Keratinocyte (primary cell): ENCODE measurements around the gene SHISA7.

Source experiments
- CTCF ChIP-seq, 3 experiments: IDR thresholded peaks in 1 of 3; conservative IDR thresholded peaks in 1 of 3; optimal IDR thresholded peaks in 1 of 3; 2 replicates in 2 of 3; 3 replicates in 1 of 3; pipeline versions ENCODE3 to v1.5.1; 2011; ENCODE audit warnings: low read length in 3 of 3, mild to moderate bottlenecking in 3 of 3, moderate library complexity in 2 of 3, control low read depth in 1 of 3, inconsistent platforms in 1 of 3; ENCODE audit not compliant: insufficient read depth in 2 of 3; ENCODE audit errors: extremely low read depth in 1 of 3
- EZH2 ChIP-seq: IDR thresholded peaks from one replicate; pipeline ENCODE4 v1.6.1; 2012; ENCODE audit warnings: inconsistent platforms, mild to moderate bottlenecking, low read length, moderate library complexity

- TF ChIP-seq CTCF (optimal IDR thresholded peaks at IDR 0.05 in 1 of 3, IDR thresholded peaks at IDR 0.05 in 1 of 3, conservative IDR thresholded peaks at IDR 0.05 in 1 of 3; ENCODE audit: extremely low read depth in 1 of 3, insufficient read depth in 2 of 3, low read length in 3 of 3), result no peak
- TF ChIP-seq EZH2, result no peak
These were observed 633 bp downstream of the SHISA7 start for GRCh38 chr19:55442372-55442961.
